HG02840 (cell line): ENCODE measurements around the gene ATP8A2.

Source experiments
- ATAC-seq: cut with Tn5 transposase; IDR thresholded peaks from one replicate; pipeline ENCODE4 v1.9.1; 2021; ENCODE audit warnings: mild to moderate bottlenecking, moderate library complexity, moderate number of reproducible peaks; ENCODE audit not compliant: unreplicated experiment, low FRiP score

ATP8A2 gene

GRCh38 chr13:25902455-25902854, 530.7 kb downstream of the ATP8A2 start:
- no peak for ATAC-seq

- ATAC-seq = no peak
Measured at GRCh38 chr13:25902891-25903341, 531.1 kb downstream of the ATP8A2 start.

- no peak for ATAC-seq
Measured at GRCh38 chr13:25904830-25905229, 533.1 kb downstream of the ATP8A2 start.

GRCh38 chr13:25905611-25906010, 533.8 kb downstream of the ATP8A2 start:
- ATAC-seq = no peak

GRCh38 chr13:25906191-25906661, 534.5 kb downstream of the ATP8A2 start:
- ATAC-seq = no peak

- ATAC-seq = no peak
Measured at GRCh38 chr13:25908366-25908765, 536.6 kb downstream of the ATP8A2 start.

GRCh38 chr13:25910243-25910642, 538.5 kb downstream of the ATP8A2 start:
- no peak for ATAC-seq

GRCh38 chr13:25910991-25911419, 539.2 kb downstream of the ATP8A2 start:
- ATAC-seq = no peak

- no peak for ATAC-seq
Measured at GRCh38 chr13:25912961-25913360, 541.2 kb downstream of the ATP8A2 start.

- no peak for ATAC-seq
Measured at GRCh38 chr13:25915840-25916518, 544.2 kb downstream of the ATP8A2 start.

- ATAC-seq = no peak
Measured at GRCh38 chr13:25920277-25920676, 548.5 kb downstream of the ATP8A2 start.

GRCh38 chr13:25920931-25921330, 549.2 kb downstream of the ATP8A2 start:
- no peak for ATAC-seq

GRCh38 chr13:25922376-25922775, 550.6 kb downstream of the ATP8A2 start:
- ATAC-seq = no peak

GRCh38 chr13:25923217-25924085, 551.7 kb downstream of the ATP8A2 start:
- ATAC-seq = no peak

- no peak for ATAC-seq
Measured at GRCh38 chr13:25927363-25927762, 555.6 kb downstream of the ATP8A2 start.

- ATAC-seq = no peak
Measured at GRCh38 chr13:25927932-25928331, 556.2 kb downstream of the ATP8A2 start.

- no peak for ATAC-seq
Measured at GRCh38 chr13:25928941-25929505, 557.2 kb downstream of the ATP8A2 start.

GRCh38 chr13:25929816-25930215, 558.0 kb downstream of the ATP8A2 start:
- no peak for ATAC-seq

- no peak for ATAC-seq
Measured at GRCh38 chr13:25930653-25931052, 558.9 kb downstream of the ATP8A2 start.

GRCh38 chr13:25932365-25932764, 560.6 kb downstream of the ATP8A2 start:
- no peak for ATAC-seq

GRCh38 chr13:25933520-25933919, 561.7 kb downstream of the ATP8A2 start:
- no peak for ATAC-seq
